Gastrocnemius medialis (tissue), 4 donors: ENCODE results near the gene GIMAP1. TPM values are rescaled to one million over a fixed set of nuclear protein-coding genes. Genes with fewer than 3 reads are reported as not detected.
"Not testable (repeated sequence)": the region's sequence is repeated elsewhere in the genome, so short reads cannot be mapped to it uniquely, and the experiment has no call there.

Experiments
- ATAC-seq, 2 donors: fragments of 150-250 bp; one replicate each; pipeline ENCODE4 v1.9.1; 2016
- DNase-seq, 2 donors: peaks; one replicate each; pipeline ENCODE4 v3.0.0-alpha.2; 2019
- H3K27ac ChIP-seq, 4 donors: fragments of 200-600 bp; sonication (generic); 1 replicate in 1 of 4; 2 replicates in 3 of 4; pipeline ENCODE4 v1.5.1; 2016 to 2018; ENCODE audit warnings: mild to moderate bottlenecking in 2 of 4, moderate library complexity in 1 of 4
- H3K27me3 ChIP-seq, 3 donors: fragments of 200-600 bp; sonication (generic) in 2 of 3; 1 replicate in 1 of 3; 2 replicates in 2 of 3; pipeline versions ENCODE4 v1.5.1 to v1.6.0; 2016 to 2019; ENCODE audit warnings: mild to moderate bottlenecking in 1 of 3, moderate library complexity in 1 of 3
- H3K36me3 ChIP-seq, 2 donors: fragments of 200-600 bp; sonication (generic) in 1 of 2; one replicate each; pipeline ENCODE4 v1.5.1; 2017 to 2018
- H3K4me1 ChIP-seq, 2 donors: fragments of 200-600 bp; sonication (generic) in 1 of 2; one replicate each; pipeline ENCODE4 v1.5.1; 2016 to 2017; ENCODE audit warnings: mild to moderate bottlenecking in 2 of 2
- H3K4me3 ChIP-seq, 4 donors: fragments of 200-600 bp; sonication (generic) in 3 of 4; 1 replicate in 1 of 4; 2 replicates in 3 of 4; pipeline ENCODE4 v1.5.1; 2016 to 2019; ENCODE audit warnings: mild to moderate bottlenecking in 2 of 4
- H3K9me3 ChIP-seq, 3 donors: fragments of 200-600 bp; sonication (generic) in 2 of 3; 1 replicate in 1 of 3; 2 replicates in 2 of 3; pipeline ENCODE4 v1.5.1; 2016 to 2019
- POLR2A ChIP-seq, 2 donors: fragments of 450-650 bp; IDR thresholded peaks; one replicate each; pipeline ENCODE4 v1.6.1; 2017; ENCODE audit warnings: antibody characterized with exemption in 2 of 2, mild to moderate bottlenecking in 2 of 2, moderate library complexity in 2 of 2
- in situ Hi-C, 4 donors: fragments of 200-750 bp; cut with MboI; loops; one replicate each; pipeline versions ENCODE4 v1.15.0 to v1.8.0; 2017; ENCODE audit warnings: low sequenced_read_pairs in 4 of 4
- intact Hi-C: fragments of 100-400 bp; cut with DNase I; formaldehyde crosslinking; loops from one replicate; pipeline ENCODE4 v1.15.1; 2023; ENCODE audit warnings: low total_unique reads
- total RNA-seq, 4 donors: library from RNA; depleted of rRNA; stranded (reverse); fragments of >200 nt; gene quantifications; one replicate each; pipeline versions ENCODE4 v1.1.0 to v1.2.3, GENCODE V29; 2016
- TF ChIP-seq, protein P1 (sequence below), 5 experiments: fragments of 450-650 bp in 3 of 5; fragments of 200-600 bp in 2 of 5; sonication (generic) in 2 of 5; IDR thresholded peaks in 4 of 5; conservative IDR thresholded peaks in 1 of 5; 1 replicate in 4 of 5; 2 replicates in 1 of 5; pipeline ENCODE4 v1.5.1; 2016 to 2019; ENCODE audit warnings: antibody characterized with exemption in 5 of 5, mild to moderate bottlenecking in 3 of 5, moderate library complexity in 3 of 5

Gene GIMAP1
- total RNA-seq = 1 to 10 TPM; 4.1 to 7.8 (median 4.9) TPM

DNA sequence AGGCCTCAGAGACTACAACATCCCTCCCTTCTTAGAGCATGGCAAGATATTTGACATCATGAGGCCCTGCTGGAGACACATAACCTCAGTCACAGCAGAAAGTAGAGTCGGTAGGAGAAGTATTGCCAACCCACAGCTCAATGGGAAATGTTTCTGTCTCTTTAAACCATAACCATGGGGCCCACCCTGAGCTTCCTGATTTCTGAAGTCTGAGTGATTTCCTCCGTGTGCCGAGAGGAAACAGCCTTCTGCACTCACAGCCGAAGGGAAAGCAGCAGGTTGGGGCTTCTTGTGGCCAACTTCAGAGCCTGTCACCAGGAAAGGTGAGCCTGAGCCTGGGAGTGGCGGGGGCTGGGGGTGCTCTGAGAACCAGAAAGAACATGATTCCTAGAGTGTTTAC, at the start of gene GIMAP1:
Gene GIMAP1 (plus strand): TSS at position 246 of the 400 bp plus-strand sequence. CDS start 2,435 bp downstream, outside the sequence.
- Histone ChIP-seq H3K27ac (peak within 1 kb of the TSS; percentile 67 to 76 (median 72)), H3K9me3 (no peaks in the 10 kb centered on the region), H3K27me3 (no peaks in the 10 kb centered on the region), H3K4me3 (peak within 1 kb of the TSS; percentile 34 to 57 (median 49)), H3K36me3 (no peaks in the 10 kb centered on the region), H3K4me1 (no peaks in the 10 kb centered on the region)
- intact Hi-C loops = loop anchor here (5.0 kb wide), 1 partner anchor 84 kb away; the partner anchor contains the start of gene GIMAP6
- in situ Hi-C loops = no loop called here
- DNase-seq = peak in 1 of 2 donors; percentile 26
- ATAC-seq = peak; percentile 47 to 65
- TF ChIP-seq, protein P1, sequence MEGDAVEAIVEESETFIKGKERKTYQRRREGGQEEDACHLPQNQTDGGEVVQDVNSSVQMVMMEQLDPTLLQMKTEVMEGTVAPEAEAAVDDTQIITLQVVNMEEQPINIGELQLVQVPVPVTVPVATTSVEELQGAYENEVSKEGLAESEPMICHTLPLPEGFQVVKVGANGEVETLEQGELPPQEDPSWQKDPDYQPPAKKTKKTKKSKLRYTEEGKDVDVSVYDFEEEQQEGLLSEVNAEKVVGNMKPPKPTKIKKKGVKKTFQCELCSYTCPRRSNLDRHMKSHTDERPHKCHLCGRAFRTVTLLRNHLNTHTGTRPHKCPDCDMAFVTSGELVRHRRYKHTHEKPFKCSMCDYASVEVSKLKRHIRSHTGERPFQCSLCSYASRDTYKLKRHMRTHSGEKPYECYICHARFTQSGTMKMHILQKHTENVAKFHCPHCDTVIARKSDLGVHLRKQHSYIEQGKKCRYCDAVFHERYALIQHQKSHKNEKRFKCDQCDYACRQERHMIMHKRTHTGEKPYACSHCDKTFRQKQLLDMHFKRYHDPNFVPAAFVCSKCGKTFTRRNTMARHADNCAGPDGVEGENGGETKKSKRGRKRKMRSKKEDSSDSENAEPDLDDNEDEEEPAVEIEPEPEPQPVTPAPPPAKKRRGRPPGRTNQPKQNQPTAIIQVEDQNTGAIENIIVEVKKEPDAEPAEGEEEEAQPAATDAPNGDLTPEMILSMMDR (IDR thresholded peaks at IDR 0.05 in 4 of 5, conservative IDR thresholded peaks at IDR 0.05 in 1 of 5) = no peak
- TF ChIP-seq POLR2A (IDR thresholded peaks at IDR 0.05) = peak; percentile 27 to 65

DNA sequence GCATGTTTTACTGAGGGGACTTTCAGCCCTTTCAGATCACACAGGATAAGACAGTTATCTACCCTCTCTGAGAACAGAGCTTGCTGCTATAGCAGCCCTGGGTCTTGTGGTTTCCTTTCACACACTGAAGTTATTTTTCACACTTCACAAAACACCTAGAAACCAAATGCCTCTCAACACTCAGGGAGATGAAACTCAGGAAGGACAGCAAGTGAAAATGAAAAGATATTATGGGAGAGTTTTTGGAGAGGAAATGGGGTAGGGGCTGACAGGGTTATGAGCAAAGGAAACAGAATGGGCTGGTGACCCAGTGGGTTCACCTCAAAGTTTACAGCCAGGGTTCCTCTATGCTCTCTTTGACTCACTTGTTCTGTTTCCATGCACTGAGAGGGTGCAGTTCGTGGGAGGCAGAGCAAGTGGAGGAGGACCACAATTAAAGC, 47.9 kb upstream of the GIMAP1 start:
- DNase-seq (no peak), ATAC-seq (no peak)
- no peak overlapping the region for H3K4me3 ChIP-seq
- in situ Hi-C loops = no loop called here
- H3K9me3 ChIP-seq = no peaks in the 10 kb centered on the region
- intact Hi-C loops = no loop called here
- no peaks in the 10 kb centered on the region for H3K36me3 ChIP-seq
- H3K27me3 ChIP-seq = no peaks in the 10 kb centered on the region
- H3K27ac ChIP-seq = no peak overlapping the region
- TF ChIP-seq, protein P1 (IDR thresholded peaks at IDR 0.05 in 4 of 5, conservative IDR thresholded peaks at IDR 0.05 in 1 of 5) = no peak
- no peak for TF ChIP-seq POLR2A (IDR thresholded peaks at IDR 0.05)
- H3K4me1 ChIP-seq = no peaks in the 10 kb centered on the region

DNA sequence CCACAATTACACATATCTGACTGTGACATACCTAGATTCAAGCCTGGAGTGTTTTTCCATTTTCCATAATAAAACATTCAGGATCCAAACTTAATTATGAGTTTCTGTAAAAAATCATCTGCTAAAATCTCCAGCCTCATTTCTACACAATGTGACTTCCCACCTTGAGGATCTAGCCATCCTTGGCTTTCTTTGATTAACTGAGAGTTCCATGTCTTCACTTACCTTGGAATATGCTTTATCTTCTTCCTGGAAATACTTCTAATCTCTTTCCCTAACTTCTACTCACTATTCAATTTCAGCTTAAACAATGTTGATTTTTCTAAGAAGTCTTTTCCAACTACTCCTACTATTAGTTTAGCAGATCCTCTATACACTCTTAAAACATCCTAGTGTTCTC, 47.4 kb upstream of the GIMAP1 start:
- DNase-seq (no peak), ATAC-seq (no peak)
- intact Hi-C loops (no loop called here), in situ Hi-C loops (no loop called here)
- Histone ChIP-seq H3K36me3 (no peaks in the 10 kb centered on the region), H3K27me3 (no peaks in the 10 kb centered on the region), H3K9me3 (no peaks in the 10 kb centered on the region), H3K4me3 (no peak overlapping the region), H3K27ac (no peak overlapping the region), H3K4me1 (no peaks in the 10 kb centered on the region)
- no peak for TF ChIP-seq POLR2A (IDR thresholded peaks at IDR 0.05)
- TF ChIP-seq, protein P1 (IDR thresholded peaks at IDR 0.05 in 4 of 5, conservative IDR thresholded peaks at IDR 0.05 in 1 of 5) = no peak

DNA sequence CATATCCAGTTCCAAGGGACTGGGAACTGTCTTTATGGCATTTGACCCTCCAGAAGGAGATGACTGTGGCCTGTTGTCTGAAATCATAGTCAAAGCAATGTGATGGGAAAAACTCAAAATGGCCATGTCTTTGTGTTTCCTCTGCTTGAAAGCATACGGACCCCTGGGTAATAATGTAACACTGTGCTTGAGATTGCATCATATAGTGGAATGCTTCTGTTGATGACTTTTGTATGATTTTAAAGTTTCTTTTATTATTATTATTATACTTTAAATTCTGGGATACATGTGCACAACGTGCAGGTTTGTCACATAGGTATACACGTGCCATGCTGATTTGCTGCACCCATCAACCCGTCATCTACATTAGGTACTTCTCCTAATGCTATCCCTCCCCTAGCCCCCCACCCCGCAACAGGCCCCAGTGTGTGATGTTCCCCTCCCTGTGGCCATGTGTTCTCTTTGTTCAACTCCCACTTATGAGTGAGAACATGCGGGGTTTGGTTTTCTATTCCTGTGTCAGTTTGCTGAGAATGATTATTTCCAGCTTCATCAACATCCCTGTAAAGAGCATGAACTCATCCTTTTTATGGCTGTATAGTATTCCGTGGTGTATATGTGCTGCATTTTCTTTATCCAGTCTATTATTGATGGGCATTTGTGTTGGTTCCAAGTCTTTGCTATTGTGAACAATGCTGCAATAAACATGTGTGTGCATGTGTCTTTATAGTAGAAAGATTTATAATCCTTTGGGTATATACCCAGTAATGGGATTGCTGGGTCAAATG, 44.4 kb upstream of the GIMAP1 start:
- intact Hi-C loops, ATAC-seq, DNase-seq, H3K4me3 ChIP-seq, H3K27me3 ChIP-seq, in situ Hi-C loops, H3K4me1 ChIP-seq, H3K9me3 ChIP-seq, H3K36me3 ChIP-seq, H3K27ac ChIP-seq: not testable (repeated sequence)

DNA sequence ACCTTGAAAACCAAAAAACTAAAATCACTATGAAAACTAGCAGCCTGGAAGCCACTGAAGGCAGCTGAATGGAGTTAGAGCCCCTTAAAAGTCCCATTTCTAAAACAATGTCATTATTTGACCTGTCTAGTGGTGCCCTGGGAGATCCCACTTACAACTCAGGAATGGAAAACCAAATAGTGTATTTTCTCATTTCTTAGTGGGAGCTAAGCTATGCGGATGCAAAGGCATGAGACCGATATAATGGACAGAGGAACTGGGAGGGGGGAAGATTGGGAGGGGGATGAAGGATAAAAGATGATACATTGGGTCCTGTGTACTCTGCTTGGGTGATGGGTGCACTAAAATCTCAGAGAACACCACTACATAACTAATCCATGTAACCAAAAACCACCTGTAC, 40.7 kb upstream of the GIMAP1 start:
- no peak for TF ChIP-seq POLR2A (IDR thresholded peaks at IDR 0.05)
- TF ChIP-seq, protein P1 (IDR thresholded peaks at IDR 0.05 in 4 of 5, conservative IDR thresholded peaks at IDR 0.05 in 1 of 5) = no peak
- no peaks in the 10 kb centered on the region for H3K9me3 ChIP-seq
- in situ Hi-C loops = no loop called here
- intact Hi-C loops = no loop called here
- ATAC-seq (no peak), DNase-seq (no peak)
- H3K27me3 ChIP-seq = no peaks in the 10 kb centered on the region
- H3K4me1 ChIP-seq = peaks cover 0 to 5% of the 10 kb centered on the region in 2 donors
- no peak overlapping the region for H3K4me3 ChIP-seq
- peak overlapping the region; percentile 24 to 71 (median 51) for H3K27ac ChIP-seq
- H3K36me3 ChIP-seq = no peaks in the 10 kb centered on the region

DNA sequence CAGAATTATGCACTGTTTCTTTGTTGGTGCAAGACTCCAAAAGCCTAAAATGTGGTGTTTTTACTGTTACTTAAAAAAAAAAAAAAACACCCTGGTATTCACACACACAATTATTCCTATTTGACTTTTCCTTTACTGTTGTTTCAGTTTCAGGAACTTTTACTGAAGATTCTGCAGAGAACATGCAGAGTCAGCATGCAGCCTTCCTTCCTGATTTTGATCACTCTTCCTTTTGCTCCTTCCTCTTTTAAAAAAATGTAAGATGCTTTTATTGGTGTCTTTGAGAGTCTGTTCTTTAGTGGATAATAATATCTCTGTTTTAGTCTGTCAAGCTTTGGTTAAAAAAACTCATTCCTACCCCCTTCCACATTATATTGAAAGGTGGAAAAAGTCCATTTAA, 40.1 kb upstream of the GIMAP1 start:
- H3K4me1 ChIP-seq, DNase-seq, H3K9me3 ChIP-seq, intact Hi-C loops, H3K36me3 ChIP-seq, H3K4me3 ChIP-seq, H3K27me3 ChIP-seq, in situ Hi-C loops, ATAC-seq: not testable (repeated sequence)
- H3K27ac ChIP-seq = peak overlapping the region in 3 of 4 donors; percentile 14 to 71 (median 53)

DNA sequence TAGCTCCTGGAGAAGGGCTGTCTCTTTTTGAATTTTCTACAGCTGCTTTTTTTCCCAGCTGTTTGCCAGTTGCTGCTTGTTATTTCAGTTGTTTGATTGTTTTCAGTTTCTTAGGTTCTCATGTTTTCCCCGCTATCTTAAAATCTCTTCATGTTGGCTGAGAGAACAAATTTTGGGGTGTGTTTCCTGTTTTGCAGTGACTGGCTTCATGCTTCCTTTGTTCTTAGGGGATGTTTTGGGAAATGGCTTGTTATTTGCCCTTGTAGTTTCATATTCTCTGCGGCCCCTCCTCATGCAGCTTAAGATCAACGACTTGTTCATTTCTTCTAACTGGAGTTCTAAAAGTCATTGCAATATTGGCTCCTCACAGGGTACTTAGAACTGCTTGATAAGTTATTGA, 39.6 kb upstream of the GIMAP1 start:
- H3K36me3 ChIP-seq, in situ Hi-C loops, H3K4me1 ChIP-seq, H3K4me3 ChIP-seq, intact Hi-C loops, H3K27me3 ChIP-seq, H3K9me3 ChIP-seq, DNase-seq: not testable (repeated sequence)
- H3K27ac ChIP-seq = peak overlapping the region in 3 of 4 donors; percentile 14 to 71 (median 46)
- ATAC-seq = peak; percentile 42 to 51

DNA sequence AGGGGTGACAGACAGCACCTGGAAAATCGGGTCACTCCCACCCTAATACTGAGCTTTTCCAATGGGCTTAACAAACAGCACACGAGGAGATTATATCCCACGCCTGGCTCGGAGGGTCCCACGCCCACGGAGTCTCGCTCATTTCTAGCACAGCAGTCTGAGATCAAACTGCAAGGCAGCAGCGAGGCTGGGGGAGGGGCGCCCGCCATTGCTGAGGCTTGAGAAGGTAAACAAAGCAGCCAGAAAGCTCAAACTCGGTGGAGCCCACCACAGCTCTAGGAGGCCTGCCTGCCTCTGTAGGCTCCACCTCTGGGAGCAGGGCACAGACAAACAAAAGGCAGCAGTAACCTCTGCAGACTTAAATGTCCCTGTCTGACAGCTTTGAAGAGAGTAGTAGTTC, 37.8 kb upstream of the GIMAP1 start:
- H3K9me3 ChIP-seq, H3K4me3 ChIP-seq, H3K27me3 ChIP-seq, ATAC-seq, intact Hi-C loops, in situ Hi-C loops, DNase-seq, H3K4me1 ChIP-seq, H3K36me3 ChIP-seq: not testable (repeated sequence)
- H3K27ac ChIP-seq = peak overlapping the region in 1 of 4 donors; percentile 3
